ENCODE measurements around the gene CDCA7L.

The CDCA7L gene

GRCh38 chr7:21945454-21946221 is at the start of gene CDCA7L:
Gene CDCA7L, minus strand, starts transcription at chr7:21945899. Its CDS starts 95 bp downstream, at chr7:21945804.
- no peak for DNase-seq (ENCODE audit: low read depth in 2 of 2, low spot score in 1 of 2)

- DNase-seq (ENCODE audit: low read depth in 2 of 2, low spot score in 1 of 2) = no peak
These were observed 40.4 kb upstream of the CDCA7L start for GRCh38 chr7:21986096-21986495.

GRCh38 chr7:21984042-21984441 is 38.3 kb upstream of the CDCA7L start:
- no peak for DNase-seq (ENCODE audit: low read depth in 2 of 2, low spot score in 1 of 2)

- no peak for DNase-seq (ENCODE audit: low read depth in 2 of 2, low spot score in 1 of 2)
These were observed 37.4 kb upstream of the CDCA7L start for GRCh38 chr7:21983056-21983455.

- no peak for DNase-seq (ENCODE audit: low read depth in 2 of 2, low spot score in 1 of 2)
These were observed 35.8 kb upstream of the CDCA7L start for GRCh38 chr7:21981524-21981923.

GRCh38 chr7:21980926-21981500 is 35.3 kb upstream of the CDCA7L start:
- DNase-seq (ENCODE audit: low read depth in 2 of 2, low spot score in 1 of 2) = no peak

- DNase-seq (ENCODE audit: low read depth in 2 of 2, low spot score in 1 of 2) = no peak
These were observed 26.7 kb upstream of the CDCA7L start for GRCh38 chr7:21972397-21972784.

GRCh38 chr7:21971780-21972396 is 26.2 kb upstream of the CDCA7L start:
- no peak for DNase-seq (ENCODE audit: low read depth in 2 of 2, low spot score in 1 of 2)

GRCh38 chr7:21969822-21970221 is 24.1 kb upstream of the CDCA7L start:
- no peak for DNase-seq (ENCODE audit: low read depth in 2 of 2, low spot score in 1 of 2)

- DNase-seq (ENCODE audit: low read depth in 2 of 2, low spot score in 1 of 2) = no peak
These were observed 21.9 kb upstream of the CDCA7L start for GRCh38 chr7:21967598-21968003.

- DNase-seq (ENCODE audit: low read depth in 2 of 2, low spot score in 1 of 2) = no peak
These were observed 20.6 kb upstream of the CDCA7L start for GRCh38 chr7:21966271-21966670.

GRCh38 chr7:21965291-21965690 is 19.6 kb upstream of the CDCA7L start:
- DNase-seq (ENCODE audit: low read depth in 2 of 2, low spot score in 1 of 2) = no peak

- DNase-seq (ENCODE audit: low read depth in 2 of 2, low spot score in 1 of 2) = no peak
These were observed 17.0 kb upstream of the CDCA7L start for GRCh38 chr7:21962677-21963076.

- DNase-seq (ENCODE audit: low read depth in 2 of 2, low spot score in 1 of 2) = no peak
These were observed 15.2 kb upstream of the CDCA7L start for GRCh38 chr7:21960922-21961321.

GRCh38 chr7:21959387-21959776 is 13.7 kb upstream of the CDCA7L start:
- DNase-seq (ENCODE audit: low read depth in 2 of 2, low spot score in 1 of 2) = no peak

GRCh38 chr7:21953781-21954180 is 8.1 kb upstream of the CDCA7L start:
- DNase-seq (ENCODE audit: low read depth in 2 of 2, low spot score in 1 of 2) = no peak

GRCh38 chr7:21948887-21949540 is 3.3 kb upstream of the CDCA7L start:
- DNase-seq (ENCODE audit: low read depth in 2 of 2, low spot score in 1 of 2) = no peak

- no peak for DNase-seq (ENCODE audit: low read depth in 2 of 2, low spot score in 1 of 2)
These were observed 2.7 kb upstream of the CDCA7L start for GRCh38 chr7:21948364-21948763.

- no peak for DNase-seq (ENCODE audit: low read depth in 2 of 2, low spot score in 1 of 2)
These were observed 2.2 kb upstream of the CDCA7L start for GRCh38 chr7:21947946-21948345.

GRCh38 chr7:21947056-21947455 is 1.4 kb upstream of the CDCA7L start:
- no peak for DNase-seq (ENCODE audit: low read depth in 2 of 2, low spot score in 1 of 2)

GRCh38 chr7:21946222-21946709 is 567 bp upstream of the CDCA7L start:
- DNase-seq (ENCODE audit: low read depth in 2 of 2, low spot score in 1 of 2) = no peak

Data from stimulated activated CD8-positive, alpha-beta memory T cell treated with anti-CD3 and anti-CD28 coated beads, Interleukin-4, amount 100 ng/mL, for 4 hours (primary cell).